ENCODE data around the gene TXNDC16.

Gene TXNDC16

GRCh38 chr14:52391881-52392615, 160.3 kb downstream of the TXNDC16 start:
- no peak for DNase-seq (ENCODE audit: low spot score)

All from iPS-NIHi11 (cell line).